Measurements from ENCODE around the gene PAXIP1.

PAXIP1 gene

GRCh38 chr7:154987571-154987970 is 15.4 kb downstream of the PAXIP1 start:
- Histone ChIP-seq H3K27me3 (ENCODE audit: control insufficient read depth, insufficient read depth, low read length) (no peaks in the 10 kb centered on the region), H3K36me3 (ENCODE audit: control insufficient read depth, insufficient read depth, low read length) (no peaks in the 10 kb centered on the region), H2AFZ (no peak overlapping the region), H3K4me3 (ENCODE audit: low read depth, low read length) (no peak overlapping the region), H3K9ac (no peak overlapping the region), H3K4me1 (no peaks in the 10 kb centered on the region), H3K4me2 (ENCODE audit: low read length) (no peak overlapping the region), H3K27ac (no peak overlapping the region), H3K9me3 (ENCODE audit: control insufficient read depth, low read length) (no peaks in the 10 kb centered on the region), H3K79me2 (no peaks in the 10 kb centered on the region)
- no peak for TF ChIP-seq CTCF (IDR thresholded peaks at IDR 0.05)

- Histone ChIP-seq H3K4me1 (no peaks in the 10 kb centered on the region), H3K4me3 (ENCODE audit: low read depth, low read length) (no peak overlapping the region), H3K36me3 (ENCODE audit: control insufficient read depth, insufficient read depth, low read length) (no peaks in the 10 kb centered on the region), H3K9ac (no peak overlapping the region), H3K79me2 (no peaks in the 10 kb centered on the region), H3K27ac (no peak overlapping the region), H3K9me3 (ENCODE audit: control insufficient read depth, low read length) (no peaks in the 10 kb centered on the region), H3K4me2 (ENCODE audit: low read length) (no peak overlapping the region), H2AFZ (no peak overlapping the region), H3K27me3 (ENCODE audit: control insufficient read depth, insufficient read depth, low read length) (no peaks in the 10 kb centered on the region)
- TF ChIP-seq CTCF (IDR thresholded peaks at IDR 0.05) = no peak
Observed at GRCh38 chr7:154986200-154986945, 16.6 kb downstream of the PAXIP1 start.

- H3K4me1 ChIP-seq = no peaks in the 10 kb centered on the region
- H3K27me3 ChIP-seq (ENCODE audit: control insufficient read depth, insufficient read depth, low read length) = no peaks in the 10 kb centered on the region
- H3K9me3 ChIP-seq (ENCODE audit: control insufficient read depth, low read length) = no peaks in the 10 kb centered on the region
- H3K79me2 ChIP-seq = no peaks in the 10 kb centered on the region
- no peak overlapping the region for H3K4me3 ChIP-seq (ENCODE audit: low read depth, low read length)
- H3K27ac ChIP-seq = no peak overlapping the region
- H3K9ac ChIP-seq = no peak overlapping the region
- no peaks in the 10 kb centered on the region for H3K36me3 ChIP-seq (ENCODE audit: control insufficient read depth, insufficient read depth, low read length)
- H3K4me2 ChIP-seq (ENCODE audit: low read length) = no peak overlapping the region
- no peak for TF ChIP-seq CTCF (IDR thresholded peaks at IDR 0.05)
- no peak overlapping the region for H2AFZ ChIP-seq
Observed at GRCh38 chr7:154985230-154985629, 17.7 kb downstream of the PAXIP1 start.

- no peaks in the 10 kb centered on the region for H3K27me3 ChIP-seq (ENCODE audit: control insufficient read depth, insufficient read depth, low read length)
- no peaks in the 10 kb centered on the region for H3K79me2 ChIP-seq
- no peaks in the 10 kb centered on the region for H3K4me1 ChIP-seq
- H3K36me3 ChIP-seq (ENCODE audit: control insufficient read depth, insufficient read depth, low read length) = no peaks in the 10 kb centered on the region
- H3K9me3 ChIP-seq (ENCODE audit: control insufficient read depth, low read length) = no peaks in the 10 kb centered on the region
- no peak overlapping the region for H3K4me2 ChIP-seq (ENCODE audit: low read length)
- H3K4me3 ChIP-seq (ENCODE audit: low read depth, low read length) = no peak overlapping the region
- no peak for TF ChIP-seq CTCF (IDR thresholded peaks at IDR 0.05)
- no peak overlapping the region for H3K27ac ChIP-seq
- no peak overlapping the region for H2AFZ ChIP-seq
- no peak overlapping the region for H3K9ac ChIP-seq
Observed at GRCh38 chr7:154984601-154985188, 18.2 kb downstream of the PAXIP1 start.

- no peak overlapping the region for H3K9ac ChIP-seq
- H3K27me3 ChIP-seq (ENCODE audit: control insufficient read depth, insufficient read depth, low read length) = no peaks in the 10 kb centered on the region
- H3K9me3 ChIP-seq (ENCODE audit: control insufficient read depth, low read length) = no peaks in the 10 kb centered on the region
- no peak overlapping the region for H3K27ac ChIP-seq
- peaks cover 6% of the 10 kb centered on the region for H3K79me2 ChIP-seq
- H3K4me2 ChIP-seq (ENCODE audit: low read length) = no peak overlapping the region
- H3K36me3 ChIP-seq (ENCODE audit: control insufficient read depth, insufficient read depth, low read length) = no peaks in the 10 kb centered on the region
- H2AFZ ChIP-seq = no peak overlapping the region
- no peaks in the 10 kb centered on the region for H3K4me1 ChIP-seq
- no peak for TF ChIP-seq CTCF (IDR thresholded peaks at IDR 0.05)
- no peak overlapping the region for H3K4me3 ChIP-seq (ENCODE audit: low read depth, low read length)
Observed at GRCh38 chr7:154978017-154978416, 24.9 kb downstream of the PAXIP1 start.
